Skeletal muscle satellite cell (primary cell): ENCODE data around the gene TFB2M.
A peak's percentile ranks its signal among the peaks of the same experiment; 100 is the strongest.
"Not testable (repeated sequence)": the region's sequence is repeated elsewhere in the genome, so short reads cannot be mapped to it uniquely, and the experiment has no call there.

Experiments
- H3K27me3 ChIP-seq: 2 replicates; pipeline ENCODE4 v1.7.0; 2013; ENCODE audit warnings: low read length; ENCODE audit not compliant: control insufficient read depth, insufficient read depth
- H3K36me3 ChIP-seq: 2 replicates; pipeline ENCODE4 v1.7.0; 2013; ENCODE audit warnings: mild to moderate bottlenecking, control low read depth, low read length; ENCODE audit not compliant: insufficient read depth
- H3K4me1 ChIP-seq: 2 replicates; pipeline ENCODE4 v1.7.0; 2013; ENCODE audit warnings: low read length; ENCODE audit not compliant: control insufficient read depth, insufficient read depth
- H3K4me2 ChIP-seq: 2 replicates; pipeline ENCODE4 v1.7.0; 2013; ENCODE audit warnings: mild to moderate bottlenecking, low read length
- H3K4me3 ChIP-seq: 2 replicates; pipeline ENCODE4 v1.7.0; 2013; ENCODE audit warnings: low read length
- H3K9ac ChIP-seq: 2 replicates; pipeline ENCODE4 v1.7.0; 2013; ENCODE audit warnings: mild to moderate bottlenecking, low read depth, low read length, moderate library complexity
- H3K9me3 ChIP-seq: replicated peaks from 2 replicates; pipeline ENCODE4 v1.7.0; 2013; ENCODE audit warnings: mild to moderate bottlenecking, control low read depth, low read length

Gene TFB2M

DNA sequence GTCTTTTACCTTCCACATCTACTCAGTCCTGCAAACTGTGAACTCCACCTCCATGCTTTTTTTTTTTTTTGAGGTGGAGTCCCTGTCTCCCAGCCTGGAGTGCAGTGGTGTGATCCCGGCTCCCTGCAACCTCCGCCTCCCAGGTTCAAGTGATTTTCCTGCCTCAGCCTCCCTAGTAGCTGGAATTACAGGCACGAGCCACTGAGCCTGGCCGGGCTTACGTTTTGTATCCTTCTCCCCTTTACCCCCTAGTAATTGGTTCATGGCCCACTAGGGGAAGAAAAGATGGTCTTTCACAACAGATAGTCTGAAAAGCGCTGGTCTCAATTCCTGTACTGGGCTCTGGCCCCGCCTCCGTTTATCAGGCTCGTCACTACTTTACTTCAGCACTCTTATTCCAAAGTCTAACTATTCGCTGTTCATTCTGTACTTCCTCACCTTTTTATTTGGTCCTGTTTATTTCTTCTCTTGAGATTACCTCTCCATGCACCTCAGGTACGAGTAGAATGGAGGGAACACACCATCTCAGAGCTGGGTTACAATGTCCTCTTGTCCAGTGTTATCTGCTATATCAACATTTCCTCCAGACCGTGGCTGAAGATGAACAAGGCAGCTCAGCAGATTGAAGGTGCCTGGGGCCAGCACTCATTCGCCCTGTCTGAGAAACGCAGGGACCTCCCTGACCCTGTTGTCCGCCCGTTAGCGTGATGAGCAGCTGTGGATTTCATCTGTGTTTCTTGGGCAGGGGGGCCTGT is 16.4 kb upstream of the TFB2M start:
- Histone ChIP-seq H3K4me3 (no peak overlapping the region), H3K27me3 (no peaks in the 10 kb centered on the region), H3K9ac (no peak overlapping the region), H3K9me3 (no peaks in the 10 kb centered on the region), H3K4me1 (peaks cover 16% of the 10 kb centered on the region), H3K4me2 (no peak overlapping the region), H3K36me3 (peaks cover 5% of the 10 kb centered on the region)

DNA sequence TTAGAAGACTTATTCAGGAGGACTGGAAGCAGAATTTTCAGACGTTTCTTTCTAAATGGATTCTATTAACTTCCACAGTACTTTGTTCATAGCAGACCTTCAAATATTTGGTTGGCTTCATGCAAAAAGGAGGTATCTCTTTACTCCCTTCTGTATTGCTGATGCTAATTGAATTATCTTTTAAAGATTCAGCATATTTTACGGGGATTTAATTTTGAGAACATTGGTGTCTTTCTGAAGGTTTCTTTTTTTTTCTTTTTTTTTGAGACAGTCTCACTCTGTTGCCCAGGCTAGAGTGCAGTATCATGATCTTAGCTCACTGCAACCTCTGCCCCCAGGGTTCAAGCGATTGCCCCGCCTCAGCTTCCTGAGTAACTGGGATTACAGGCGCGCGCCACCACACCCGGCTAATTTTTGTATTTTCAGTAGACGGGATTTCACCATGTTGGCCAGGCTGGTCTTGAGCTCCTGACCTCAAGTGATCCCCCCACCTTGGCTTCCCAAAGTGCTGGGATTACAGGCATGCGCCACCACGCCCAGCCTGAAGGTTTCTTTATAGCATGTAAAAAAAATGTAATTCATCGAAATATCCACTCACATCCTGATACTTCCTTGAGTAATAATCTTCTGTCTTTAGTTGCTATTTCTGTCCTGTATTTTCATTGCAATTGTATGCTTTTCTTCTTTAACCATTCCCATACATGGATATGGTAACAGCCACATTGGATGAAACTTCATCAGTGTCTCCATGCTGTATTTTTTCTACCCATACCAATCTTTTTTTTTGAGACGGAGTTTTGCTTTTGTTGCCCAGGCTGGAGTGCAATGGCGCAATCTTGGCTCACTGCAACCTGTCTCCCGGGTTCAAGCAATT is 14.7 kb upstream of the TFB2M start:
- Histone ChIP-seq H3K9ac (no peak overlapping the region), H3K4me2 (no peak overlapping the region), H3K4me1 (peaks cover 11% of the 10 kb centered on the region), H3K27me3 (no peaks in the 10 kb centered on the region), H3K36me3 (peaks cover 5% of the 10 kb centered on the region), H3K9me3 (no peaks in the 10 kb centered on the region), H3K4me3 (no peak overlapping the region)

DNA sequence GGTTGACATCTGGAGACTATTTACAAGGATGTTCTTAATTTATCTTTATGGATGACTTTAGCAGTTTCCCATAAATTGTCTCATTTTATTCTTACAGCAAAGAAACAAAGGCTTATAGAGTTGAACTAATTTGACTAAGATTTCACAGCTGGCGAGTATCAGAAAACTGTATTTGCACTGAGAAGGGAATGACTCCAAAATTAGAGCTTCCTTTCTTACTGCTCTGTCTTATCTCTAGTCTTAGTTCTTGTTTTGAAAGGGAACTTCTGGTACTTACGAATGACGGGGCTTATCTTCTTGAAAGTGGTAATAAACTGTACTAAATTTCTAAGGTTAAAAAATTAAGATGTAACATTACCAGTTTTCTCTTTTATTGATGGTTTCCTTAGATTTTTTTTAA is 13.8 kb upstream of the TFB2M start:
- H3K9ac ChIP-seq: no peak overlapping the region
- no peak overlapping the region for H3K4me3 ChIP-seq
- H3K27me3 ChIP-seq: no peaks in the 10 kb centered on the region
- peaks cover 8% of the 10 kb centered on the region for H3K4me1 ChIP-seq
- H3K36me3 ChIP-seq: peaks cover 5% of the 10 kb centered on the region
- H3K4me2 ChIP-seq: no peak overlapping the region
- H3K9me3 ChIP-seq: no peaks in the 10 kb centered on the region

DNA sequence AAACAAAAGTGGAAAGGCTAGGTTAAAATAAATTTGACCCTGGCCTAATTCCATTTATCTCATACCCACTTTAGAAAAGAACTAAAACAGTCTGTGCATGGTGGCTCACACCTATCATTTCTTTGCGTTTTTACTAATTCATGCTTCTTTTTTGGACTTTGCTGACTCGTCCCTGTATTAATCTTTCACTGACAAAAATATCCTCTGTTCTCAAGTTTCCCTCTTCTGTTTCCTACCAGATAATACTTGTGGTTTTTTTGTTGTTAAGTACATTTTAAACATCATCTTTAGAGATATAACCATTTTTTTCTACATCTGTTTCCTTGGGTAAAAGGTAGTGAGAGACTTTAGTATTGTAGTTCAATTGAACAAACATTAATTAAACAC is 11.7 kb upstream of the TFB2M start:
- H3K9me3 ChIP-seq: no peaks in the 10 kb centered on the region
- no peak overlapping the region for H3K9ac ChIP-seq
- no peak overlapping the region for H3K4me3 ChIP-seq
- no peaks in the 10 kb centered on the region for H3K27me3 ChIP-seq
- no peak overlapping the region for H3K4me2 ChIP-seq
- no peaks in the 10 kb centered on the region for H3K4me1 ChIP-seq
- no peaks in the 10 kb centered on the region for H3K36me3 ChIP-seq

DNA sequence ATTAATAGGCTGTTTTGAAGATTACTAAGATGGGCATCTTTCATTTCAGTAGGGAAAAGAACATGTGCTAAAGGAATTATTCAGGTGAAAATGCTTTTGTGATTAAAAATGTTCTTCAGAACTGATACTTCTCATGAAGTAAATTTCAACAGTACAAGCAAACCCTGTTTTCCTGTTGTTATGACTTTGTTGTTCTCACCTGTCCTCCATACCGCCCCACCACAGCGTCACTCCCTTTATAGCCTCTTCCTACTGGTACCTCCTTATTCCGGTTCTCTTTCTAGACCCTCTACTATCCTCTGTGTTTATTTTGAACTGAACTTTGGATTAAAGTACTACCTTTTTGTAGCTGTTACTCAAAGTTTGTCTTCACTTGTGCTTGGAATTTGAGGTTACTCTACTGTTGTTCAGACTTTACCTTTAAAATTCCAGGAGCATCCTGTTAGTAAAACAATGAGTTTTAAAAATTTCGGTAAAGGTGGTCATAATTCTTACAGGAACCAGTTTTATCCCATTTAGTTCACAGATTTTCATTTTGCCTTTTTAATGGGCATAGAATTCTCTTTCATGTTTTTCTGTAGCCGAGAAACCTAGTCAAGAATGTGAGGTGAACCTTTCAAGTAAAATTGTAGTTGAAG is 11.1 kb upstream of the TFB2M start:
- Histone ChIP-seq H3K9me3 (no peaks in the 10 kb centered on the region), H3K36me3 (no peaks in the 10 kb centered on the region), H3K9ac (no peak overlapping the region), H3K27me3 (no peaks in the 10 kb centered on the region), H3K4me3 (no peak overlapping the region), H3K4me2 (no peak overlapping the region), H3K4me1 (no peaks in the 10 kb centered on the region)

DNA sequence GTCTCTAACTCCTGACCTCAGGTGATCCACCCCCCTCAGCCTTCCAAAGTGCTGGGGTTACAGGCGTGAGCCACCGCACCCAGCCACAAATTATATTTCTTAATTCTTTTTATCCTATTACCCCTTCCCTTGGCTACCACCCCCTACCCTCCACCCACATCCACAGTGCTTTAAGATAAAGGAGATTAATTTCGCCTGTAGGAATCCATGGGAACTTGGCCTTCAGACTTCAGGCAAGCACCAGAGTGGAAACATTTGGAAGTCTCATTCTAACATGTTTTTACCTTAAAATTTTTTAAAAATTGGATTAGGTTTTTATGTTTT is 10.6 kb upstream of the TFB2M start:
- no peak overlapping the region for H3K9ac ChIP-seq

DNA sequence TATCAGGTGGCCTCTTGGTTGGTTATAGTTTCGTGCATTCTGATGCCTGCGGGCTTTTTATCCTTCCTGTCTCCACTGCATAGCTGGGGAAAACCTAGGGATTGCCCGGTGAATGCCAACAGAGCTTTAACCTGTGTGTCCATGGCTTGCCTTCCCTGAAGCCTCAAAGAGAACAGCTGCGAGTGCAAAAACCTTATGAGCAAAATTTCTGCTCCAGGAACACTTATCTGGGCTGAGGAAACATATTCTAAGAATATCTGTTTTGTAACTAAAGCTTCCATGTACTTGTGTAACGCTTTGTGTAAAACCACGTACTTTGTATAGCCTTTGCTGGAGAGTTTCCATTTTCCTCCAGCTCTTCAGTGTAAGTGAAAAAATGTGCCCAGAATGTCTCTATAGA is 7.4 kb upstream of the TFB2M start:
- no peak overlapping the region for H3K4me2 ChIP-seq
- H3K27me3 ChIP-seq: no peaks in the 10 kb centered on the region
- no peaks in the 10 kb centered on the region for H3K9me3 ChIP-seq
- no peak overlapping the region for H3K4me3 ChIP-seq
- peaks cover 13% of the 10 kb centered on the region for H3K4me1 ChIP-seq
- no peak overlapping the region for H3K9ac ChIP-seq
- H3K36me3 ChIP-seq: no peaks in the 10 kb centered on the region

More for the DNA sequence above, 10.6 kb upstream of the TFB2M start:
- no peaks in the 10 kb centered on the region for H3K9me3 ChIP-seq
- H3K4me1 ChIP-seq: no peaks in the 10 kb centered on the region
- H3K4me2 ChIP-seq: no peak overlapping the region
- no peaks in the 10 kb centered on the region for H3K27me3 ChIP-seq
- H3K4me3 ChIP-seq: no peak overlapping the region
- no peaks in the 10 kb centered on the region for H3K36me3 ChIP-seq

DNA sequence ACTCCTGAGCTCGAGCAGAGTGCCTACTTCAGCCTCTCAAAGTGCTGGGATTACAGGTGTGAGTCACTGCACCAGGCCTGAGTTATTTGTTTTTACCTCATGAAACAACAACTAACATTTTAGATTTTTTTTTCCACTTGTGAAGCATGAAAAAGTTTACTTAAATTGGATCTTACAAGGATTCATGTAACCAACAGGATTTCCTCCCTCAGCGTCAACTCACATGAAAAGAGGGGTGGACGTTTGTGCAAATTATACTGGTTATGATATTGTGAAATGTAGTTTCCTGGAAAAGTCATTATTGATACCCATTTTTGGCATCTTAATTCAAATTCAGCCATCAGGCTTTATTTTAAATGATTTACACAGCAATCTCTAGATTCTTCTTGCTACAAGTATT is 6.7 kb upstream of the TFB2M start:
- H3K9ac ChIP-seq: no peak overlapping the region
- H3K27me3 ChIP-seq: no peaks in the 10 kb centered on the region
- peaks cover 17% of the 10 kb centered on the region for H3K4me1 ChIP-seq
- H3K4me3 ChIP-seq: no peak overlapping the region
- no peaks in the 10 kb centered on the region for H3K36me3 ChIP-seq
- H3K9me3 ChIP-seq: no peaks in the 10 kb centered on the region
- H3K4me2 ChIP-seq: no peak overlapping the region

DNA sequence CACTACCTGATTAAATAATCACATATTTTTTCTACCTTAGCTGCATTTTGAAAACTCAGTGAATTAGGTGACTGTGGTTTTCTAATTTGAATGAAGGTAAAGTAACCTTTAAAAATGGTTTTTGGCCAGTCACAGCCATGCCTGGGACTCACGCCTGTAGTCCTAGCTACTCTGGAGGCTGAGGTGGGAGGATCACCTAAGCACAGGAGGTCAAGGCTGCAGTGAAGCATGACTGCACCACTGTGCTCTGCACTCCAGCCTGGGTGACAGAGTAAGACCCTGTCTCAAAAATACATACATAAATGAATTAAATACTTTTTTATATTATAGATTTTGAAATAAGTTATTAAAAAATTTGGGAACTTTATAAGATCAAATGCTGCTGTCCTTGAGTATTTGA is 5.9 kb upstream of the TFB2M start:
- Histone ChIP-seq H3K4me1 (peaks cover 21% of the 10 kb centered on the region), H3K36me3 (no peaks in the 10 kb centered on the region), H3K9ac (no peak overlapping the region), H3K4me2 (no peak overlapping the region), H3K4me3 (no peak overlapping the region), H3K9me3 (no peaks in the 10 kb centered on the region), H3K27me3 (no peaks in the 10 kb centered on the region)

DNA sequence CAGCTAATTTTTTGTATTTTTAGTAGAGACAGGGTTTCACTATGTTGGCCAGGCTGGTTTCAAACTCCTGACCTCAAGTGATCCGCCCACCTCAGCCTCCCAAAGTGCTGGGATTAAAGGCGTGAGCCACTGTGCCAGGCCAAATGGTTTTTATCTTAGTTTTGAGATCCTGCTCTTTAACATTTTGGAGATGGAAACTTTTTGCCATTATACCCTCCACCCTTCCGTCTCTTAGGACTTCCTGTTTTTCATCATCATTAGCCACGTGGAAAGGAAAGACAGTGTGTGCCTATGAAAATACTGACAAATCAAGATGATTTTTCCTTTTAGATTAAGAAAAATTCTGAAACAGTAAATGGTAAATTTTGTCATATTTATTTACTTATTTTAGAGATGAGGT is 5.2 kb upstream of the TFB2M start:
- H3K36me3 ChIP-seq, H3K9me3 ChIP-seq, H3K4me3 ChIP-seq, H3K4me2 ChIP-seq, H3K27me3 ChIP-seq, H3K9ac ChIP-seq: not testable (repeated sequence)
- H3K4me1 ChIP-seq: peaks cover 21% of the 10 kb centered on the region

DNA sequence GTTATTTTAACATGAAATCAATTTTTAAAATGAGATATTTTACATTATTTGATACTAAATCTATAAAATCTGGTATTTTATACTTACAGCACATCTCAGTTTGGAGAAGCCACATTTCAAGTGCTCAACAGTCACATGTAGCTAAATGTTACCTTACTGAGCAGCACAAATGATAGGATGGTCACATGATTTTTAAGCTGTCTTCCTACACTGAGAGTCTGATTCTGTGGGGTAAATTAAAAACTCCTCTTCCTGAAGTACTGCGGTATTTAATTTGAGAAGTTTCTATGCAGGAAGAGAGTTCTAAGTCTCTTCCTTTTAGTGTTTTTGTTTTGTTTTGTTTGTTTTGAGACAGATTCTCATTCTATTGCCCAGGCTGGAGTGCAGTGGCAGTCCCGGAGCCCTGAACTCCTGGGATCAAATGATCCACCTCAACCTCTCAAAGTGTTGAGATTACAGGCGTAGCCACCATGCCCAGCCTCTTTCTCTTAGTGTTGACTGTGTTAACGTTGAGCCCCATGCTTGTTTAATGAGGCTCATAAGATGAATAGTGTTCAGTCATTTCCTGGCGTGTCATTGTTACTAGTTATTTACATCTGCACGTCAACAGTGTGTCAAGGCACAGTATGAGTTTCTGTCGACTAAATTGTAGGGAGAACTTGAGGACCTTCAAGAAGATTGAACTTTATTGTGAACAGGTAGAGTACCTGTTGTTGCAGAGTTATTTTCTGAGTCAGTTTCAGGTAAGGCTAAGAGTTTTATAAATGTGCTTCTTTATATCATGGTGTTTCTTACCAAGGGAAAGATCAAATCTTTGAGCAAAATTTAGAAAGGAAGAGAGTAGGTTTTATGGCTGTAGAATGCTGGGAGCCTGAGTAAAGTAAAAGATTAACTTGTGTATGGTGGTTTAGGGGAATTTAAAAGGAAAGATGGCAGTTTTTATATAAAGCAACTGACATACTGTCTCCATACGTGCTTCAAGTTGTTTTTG is 3.5 kb upstream of the TFB2M start:
- Histone ChIP-seq H3K36me3 (no peaks in the 10 kb centered on the region), H3K27me3 (no peaks in the 10 kb centered on the region), H3K9me3 (no peaks in the 10 kb centered on the region), H3K4me3 (no peak overlapping the region), H3K9ac (no peak overlapping the region), H3K4me2 (peak overlapping the region; percentile 43), H3K4me1 (peaks cover 27% of the 10 kb centered on the region)
